CD4-positive, CD25-positive, alpha-beta regulatory T cell (primary cell): ENCODE measurements around the gene TPRA1. TPM values are rescaled to one million over a fixed set of nuclear protein-coding genes. Genes with fewer than 3 reads are reported as not detected.
"Not testable (repeated sequence)": the region's sequence is repeated elsewhere in the genome, so short reads cannot be mapped to it uniquely, and the experiment has no call there.

Source experiments
- ATAC-seq, 2 donors: fragments of 150-1000 bp; cut with Tn5 transposase; one replicate each; pipeline ENCODE4 v1.10.0; 2021; ENCODE audit warnings: low read depth in 2 of 2, moderate number of reproducible peaks in 2 of 2, moderate library complexity in 1 of 2
- DNase-seq, 3 donors: peaks; one replicate each; pipeline versions ENCODE4 v3.0.0 to v3.0.0-alpha.2; 2012 to 2022; ENCODE audit warnings: mixed read lengths in 1 of 3
- H3K27ac ChIP-seq: one replicate; pipeline ENCODE4 v1.7.0; 2013; ENCODE audit warnings: mild to moderate bottlenecking, low read length; ENCODE audit not compliant: insufficient read depth, poor library complexity, severe bottlenecking
- H3K27me3 ChIP-seq: one replicate; pipeline ENCODE4 v1.7.0; 2013; ENCODE audit warnings: low read length; ENCODE audit not compliant: control insufficient read depth, insufficient read depth
- H3K36me3 ChIP-seq: one replicate; pipeline ENCODE4 v1.7.0; 2013; ENCODE audit warnings: mild to moderate bottlenecking, low read length, moderate library complexity; ENCODE audit not compliant: control insufficient read depth, insufficient read depth
- H3K4me1 ChIP-seq: 2 replicates; pipeline ENCODE4 v1.7.0; 2013; ENCODE audit warnings: mild to moderate bottlenecking, low read length; ENCODE audit not compliant: insufficient read depth, control insufficient read depth, poor library complexity, severe bottlenecking
- H3K4me3 ChIP-seq: one replicate; pipeline ENCODE4 v1.7.0; 2013; ENCODE audit warnings: low read depth, mild to moderate bottlenecking, low read length, moderate library complexity
- H3K9me3 ChIP-seq, 2 experiments: 1 replicate in 1 of 2; 2 replicates in 1 of 2; pipeline ENCODE4 v1.7.0; 2013; ENCODE audit warnings: low read length in 2 of 2, mild to moderate bottlenecking in 1 of 2, moderate library complexity in 1 of 2; ENCODE audit not compliant: control insufficient read depth in 2 of 2
- H3K27ac Mint-ChIP-seq, 3 donors: one replicate each; pipeline ENCODE4 v1.8.0; 2020 to 2022; ENCODE audit warnings: mild to moderate bottlenecking in 3 of 3, mixed read lengths in 3 of 3, moderate library complexity in 2 of 3
- H3K27me3 Mint-ChIP-seq: one replicate; pipeline ENCODE4 v1.8.0; 2022; ENCODE audit warnings: mild to moderate bottlenecking, mixed read lengths
- H3K36me3 Mint-ChIP-seq: one replicate; pipeline ENCODE4 v1.8.0; 2020; ENCODE audit warnings: mixed read lengths
- H3K4me1 Mint-ChIP-seq, 4 donors: one replicate each; pipeline ENCODE4 v1.8.0; 2020 to 2022; ENCODE audit warnings: mixed read lengths in 4 of 4, mild to moderate bottlenecking in 1 of 4
- H3K4me3 Mint-ChIP-seq, 4 donors: one replicate each; pipeline ENCODE4 v1.8.0; 2020 to 2022; ENCODE audit warnings: mild to moderate bottlenecking in 4 of 4, mixed read lengths in 4 of 4, moderate library complexity in 3 of 4
- H3K9me3 Mint-ChIP-seq, 7 donors: one replicate each; pipeline ENCODE4 v1.8.0; 2020 to 2022; ENCODE audit warnings: mixed read lengths in 7 of 7, mild to moderate bottlenecking in 3 of 7, moderate library complexity in 2 of 7
- polyA plus RNA-seq, 4 donors: library from polyadenylated mRNA; unstranded; fragments of 300-500 nt; fragmentation: Illumina TruSeq; gene quantifications; one replicate each; pipeline ENCODE4 v1.2.3, GENCODE V29; 2021
- total RNA-seq: library from RNA; stranded (reverse); gene quantifications from one replicate; pipeline ENCODE4 v1.2.3, GENCODE V29; 2022

TPRA1 gene
- total and polyA plus RNA-seq, 5 donors from 2014 or later: 14.0 to 27.4 (median 24.0) TPM

DNA sequence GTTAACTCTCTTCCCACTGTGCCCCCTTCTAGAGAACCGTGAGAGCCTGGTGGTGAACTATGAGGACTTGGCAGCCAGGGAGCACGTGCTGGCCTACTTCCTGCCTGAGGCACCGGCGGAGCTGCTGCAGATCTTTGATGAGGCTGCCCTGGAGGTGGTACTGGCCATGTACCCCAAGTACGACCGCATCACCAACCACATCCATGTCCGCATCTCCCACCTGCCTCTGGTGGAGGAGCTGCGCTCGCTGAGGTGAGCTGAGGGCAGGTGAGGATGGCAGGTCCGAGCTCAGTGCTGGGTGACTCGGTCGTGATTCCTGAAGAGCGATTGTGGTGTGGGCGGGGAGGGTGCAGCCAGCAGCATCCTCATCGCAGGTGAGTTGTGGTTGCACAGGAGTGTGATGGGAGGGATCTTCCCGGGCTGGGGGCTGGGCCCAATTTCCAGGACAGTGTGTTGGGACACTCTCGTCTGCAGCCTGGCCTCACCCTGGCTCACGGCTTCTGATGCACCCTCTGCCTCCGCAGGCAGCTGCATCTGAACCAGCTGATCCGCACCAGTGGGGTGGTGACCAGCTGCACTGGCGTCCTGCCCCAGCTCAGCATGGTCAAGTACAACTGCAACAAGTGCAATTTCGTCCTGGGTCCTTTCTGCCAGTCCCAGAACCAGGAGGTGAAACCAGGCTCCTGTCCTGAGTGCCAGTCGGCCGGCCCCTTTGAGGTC lies 15.7 kb upstream of the TPRA1 start:
- Histone ChIP-seq H3K9me3 (no peaks in the 10 kb centered on the region), H3K27me3 (no peaks in the 10 kb centered on the region), H3K36me3 (peaks cover 18% of the 10 kb centered on the region), H3K4me1 (no peaks in the 10 kb centered on the region), H3K4me3 (no peak overlapping the region), H3K27ac (no peak overlapping the region)
- Mint-ChIP-seq H3K9me3 (no peaks in the 10 kb centered on the region), H3K36me3 (peaks cover 40% of the 10 kb centered on the region), H3K27me3 (no peaks in the 10 kb centered on the region), H3K27ac (no peak overlapping the region), H3K4me3 (no peak overlapping the region), H3K4me1 (peaks cover 0 to 13% (median 4%) of the 10 kb centered on the region in 4 donors)
- DNase-seq: no peak
- ATAC-seq: no peak

DNA sequence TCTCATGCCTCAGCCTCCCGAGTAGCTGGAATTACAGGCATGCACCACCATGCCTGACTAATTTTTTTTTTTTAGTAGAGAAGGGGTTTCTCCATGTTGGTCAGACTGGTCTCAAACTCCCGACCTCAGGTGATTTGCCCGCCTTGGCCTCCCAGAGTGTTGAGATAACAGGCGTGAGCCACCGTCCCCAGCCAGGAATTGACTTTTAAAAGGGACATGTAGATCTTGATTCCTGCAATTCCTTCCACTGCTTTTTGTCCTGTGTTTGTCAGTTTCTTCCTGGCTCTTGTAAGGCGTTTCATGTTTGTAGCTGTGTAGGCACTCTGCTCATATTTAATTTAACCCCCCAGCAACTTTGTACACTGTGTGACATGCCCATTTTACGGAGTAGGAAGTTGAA lies 15.0 kb upstream of the TPRA1 start:
- H3K4me1 ChIP-seq, H3K9me3 Mint-ChIP-seq, H3K27ac ChIP-seq, H3K27ac Mint-ChIP-seq, DNase-seq, H3K27me3 Mint-ChIP-seq, H3K4me3 Mint-ChIP-seq, H3K4me3 ChIP-seq, H3K27me3 ChIP-seq, H3K9me3 ChIP-seq, ATAC-seq: not testable (repeated sequence)
- H3K36me3 Mint-ChIP-seq: peaks cover 33% of the 10 kb centered on the region
- H3K36me3 ChIP-seq: peaks cover 18% of the 10 kb centered on the region
- peaks cover 0 to 16% (median 7%) of the 10 kb centered on the region in 4 donors for H3K4me1 Mint-ChIP-seq

DNA sequence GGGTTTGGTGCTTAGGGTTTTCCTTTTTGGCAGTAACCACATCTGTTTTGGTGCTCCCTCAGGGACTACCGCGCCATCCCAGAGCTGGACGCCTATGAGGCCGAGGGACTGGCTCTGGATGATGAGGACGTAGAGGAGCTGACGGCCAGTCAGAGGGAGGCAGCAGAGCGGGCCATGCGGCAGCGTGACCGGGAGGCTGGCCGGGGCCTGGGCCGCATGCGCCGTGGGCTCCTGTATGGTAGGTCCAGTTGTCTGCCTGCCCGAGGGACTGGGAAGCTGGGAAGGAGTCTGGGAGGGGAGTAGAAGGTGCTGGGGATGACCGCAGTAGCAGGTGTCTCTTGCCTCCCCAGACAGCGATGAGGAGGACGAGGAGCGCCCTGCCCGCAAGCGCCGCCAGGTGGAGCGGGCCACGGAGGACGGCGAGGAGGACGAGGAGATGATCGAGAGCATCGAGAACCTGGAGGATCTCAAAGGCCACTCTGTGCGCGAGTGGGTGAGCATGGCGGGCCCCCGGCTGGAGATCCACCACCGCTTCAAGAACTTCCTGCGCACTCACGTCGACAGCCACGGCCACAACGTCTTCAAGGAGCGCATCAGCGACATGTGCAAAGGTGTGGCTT lies 14.1 kb upstream of the TPRA1 start:
- Histone ChIP-seq H3K27me3 (no peaks in the 10 kb centered on the region), H3K36me3 (peaks cover 18% of the 10 kb centered on the region), H3K4me1 (no peaks in the 10 kb centered on the region), H3K4me3 (no peak overlapping the region), H3K9me3 (no peaks in the 10 kb centered on the region), H3K27ac (no peak overlapping the region)
- DNase-seq: no peak
- no peak for ATAC-seq
- Mint-ChIP-seq H3K27ac (no peak overlapping the region), H3K27me3 (no peaks in the 10 kb centered on the region), H3K4me3 (no peak overlapping the region), H3K36me3 (peaks cover 30% of the 10 kb centered on the region), H3K9me3 (no peaks in the 10 kb centered on the region), H3K4me1 (peaks cover under 1 to 16% (median 7%) of the 10 kb centered on the region in 4 donors)

DNA sequence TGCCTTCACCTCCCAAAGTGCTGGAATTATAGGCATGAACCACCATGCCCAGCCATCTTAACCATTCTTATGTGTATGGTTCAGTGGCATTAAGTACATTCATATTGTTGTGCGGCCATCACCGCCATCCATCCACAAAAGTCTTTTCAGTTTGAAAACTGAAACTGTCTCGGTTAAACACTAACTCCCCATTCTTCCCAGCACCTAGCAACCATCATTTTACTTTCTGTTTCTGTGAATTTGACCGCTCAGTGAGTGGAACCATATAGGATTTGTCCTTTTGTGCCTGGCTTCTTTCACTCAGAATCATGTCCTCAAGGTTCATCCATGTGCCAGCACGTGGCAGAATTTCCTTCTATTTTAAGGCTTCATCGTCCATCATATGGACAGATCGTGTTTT lies 13.5 kb upstream of the TPRA1 start:
- Mint-ChIP-seq H3K4me1 (peaks cover 5 to 19% (median 11%) of the 10 kb centered on the region in 4 donors), H3K36me3 (peaks cover 27% of the 10 kb centered on the region)

DNA sequence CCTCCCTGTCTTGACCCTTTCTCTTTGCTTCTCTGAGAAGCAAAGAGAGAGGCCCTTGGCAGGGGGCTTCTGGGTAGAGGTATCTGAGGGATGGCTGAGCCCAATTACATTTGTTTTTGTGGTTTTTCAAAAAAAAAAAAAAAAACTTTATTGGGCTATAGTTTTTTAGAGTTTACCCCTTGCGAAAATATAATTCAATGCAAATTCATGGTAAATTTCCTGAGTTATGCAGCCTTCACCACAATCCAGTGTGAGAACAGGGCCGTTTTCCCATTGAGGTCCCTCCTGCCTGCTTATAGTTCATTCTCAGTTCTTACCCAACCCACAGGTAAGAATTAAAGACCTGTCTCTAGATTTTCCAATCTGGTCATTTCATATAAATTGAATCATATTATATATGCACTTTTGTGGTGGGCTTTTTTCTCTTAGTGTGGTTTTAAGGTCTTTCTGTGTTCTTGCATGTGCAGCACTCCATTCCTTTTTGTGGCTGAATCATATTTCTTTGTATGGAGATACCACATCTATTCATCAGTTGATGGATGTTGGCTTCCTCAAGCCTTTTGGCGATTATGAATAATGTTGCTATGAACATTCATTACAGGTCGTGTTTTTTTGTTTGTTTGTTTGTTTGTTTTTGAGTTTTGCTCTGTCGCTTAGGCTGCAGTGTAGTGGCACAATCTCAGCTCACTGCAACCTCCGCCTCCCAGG lies 10.4 kb upstream of the TPRA1 start:
- H3K27ac ChIP-seq: no peak overlapping the region
- DNase-seq (no peak), ATAC-seq (no peak)
- no peak overlapping the region for H3K4me3 ChIP-seq
- H3K27me3 ChIP-seq: no peaks in the 10 kb centered on the region
- peaks cover 0 to 2% (median 0%) of the 10 kb centered on the region in 7 donors for H3K9me3 Mint-ChIP-seq
- H3K4me1 Mint-ChIP-seq: peaks cover 11 to 24% (median 21%) of the 10 kb centered on the region in 4 donors
- peak overlapping the region; percentile 17 to 65 (median 50) for H3K27ac Mint-ChIP-seq
- peaks cover 5% of the 10 kb centered on the region for H3K4me1 ChIP-seq
- H3K9me3 ChIP-seq: no peaks in the 10 kb centered on the region
- H3K36me3 ChIP-seq: peaks cover 5% of the 10 kb centered on the region
- H3K27me3 Mint-ChIP-seq: no peaks in the 10 kb centered on the region
- H3K36me3 Mint-ChIP-seq: peaks cover 4% of the 10 kb centered on the region
- H3K4me3 Mint-ChIP-seq: peak overlapping the region in 1 of 4 donors; percentile 52

More for the DNA sequence above, 13.5 kb upstream of the TPRA1 start:
- no peaks in the 10 kb centered on the region for H3K4me1 ChIP-seq
- Mint-ChIP-seq H3K27me3 (no peaks in the 10 kb centered on the region), H3K27ac (no peak overlapping the region), H3K9me3 (no peaks in the 10 kb centered on the region), H3K4me3 (peak overlapping the region in 1 of 4 donors; percentile 66)
- DNase-seq (no peak), ATAC-seq (no peak)
- no peak overlapping the region for H3K27ac ChIP-seq
- H3K27me3 ChIP-seq: no peaks in the 10 kb centered on the region
- peaks cover 15% of the 10 kb centered on the region for H3K36me3 ChIP-seq
- no peaks in the 10 kb centered on the region for H3K9me3 ChIP-seq
- H3K4me3 ChIP-seq: no peak overlapping the region

DNA sequence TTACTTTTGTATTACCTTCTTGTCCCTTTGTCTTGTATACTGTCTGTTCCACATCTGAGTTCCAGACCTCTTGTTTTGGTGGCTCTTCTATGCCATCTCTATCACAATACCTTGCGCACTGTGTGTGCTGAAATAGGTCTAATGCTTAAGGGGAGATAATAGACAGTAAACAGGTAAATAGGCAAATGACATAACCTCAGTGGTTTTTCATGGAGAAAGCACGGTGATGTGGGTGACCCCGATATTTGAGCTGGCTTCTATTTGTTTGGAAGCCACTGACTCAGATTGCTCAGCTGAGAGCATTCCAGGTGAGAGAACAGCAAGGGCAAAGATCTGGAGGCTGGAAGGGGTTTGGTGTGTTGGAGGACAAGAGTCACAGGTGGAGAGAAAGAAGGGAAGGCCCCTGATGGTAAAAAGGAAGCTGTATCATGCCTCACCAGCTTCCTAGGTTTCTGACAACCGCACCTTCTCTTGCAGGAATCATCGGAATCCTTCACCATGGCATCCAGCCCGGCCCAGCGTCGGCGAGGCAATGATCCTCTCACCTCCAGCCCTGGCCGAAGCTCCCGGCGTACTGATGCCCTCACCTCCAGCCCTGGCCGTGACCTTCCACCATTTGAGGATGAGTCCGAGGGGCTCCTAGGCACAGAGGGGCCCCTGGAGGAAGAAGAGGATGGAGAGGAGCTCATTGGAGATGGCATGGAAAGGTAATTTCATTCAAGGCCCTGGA lies 8.5 kb upstream of the TPRA1 start:
- DNase-seq (peak in 1 of 3 donors; percentile 15), ATAC-seq (no peak)
- Mint-ChIP-seq H3K9me3 (peaks cover 0 to 2% (median 0%) of the 10 kb centered on the region in 7 donors), H3K27me3 (no peaks in the 10 kb centered on the region), H3K27ac (peak overlapping the region; percentile 43 to 89 (median 77)), H3K36me3 (no peaks in the 10 kb centered on the region), H3K4me1 (peaks cover 11 to 24% (median 22%) of the 10 kb centered on the region in 4 donors), H3K4me3 (peak overlapping the region; percentile 83 to 96 (median 88))
- H3K4me1 ChIP-seq: peaks cover 5% of the 10 kb centered on the region
- H3K27me3 ChIP-seq: no peaks in the 10 kb centered on the region
- H3K36me3 ChIP-seq: peaks cover 2% of the 10 kb centered on the region
- peak overlapping the region; percentile 75 for H3K27ac ChIP-seq
- H3K4me3 ChIP-seq: peak overlapping the region; percentile 75
- no peaks in the 10 kb centered on the region for H3K9me3 ChIP-seq

DNA sequence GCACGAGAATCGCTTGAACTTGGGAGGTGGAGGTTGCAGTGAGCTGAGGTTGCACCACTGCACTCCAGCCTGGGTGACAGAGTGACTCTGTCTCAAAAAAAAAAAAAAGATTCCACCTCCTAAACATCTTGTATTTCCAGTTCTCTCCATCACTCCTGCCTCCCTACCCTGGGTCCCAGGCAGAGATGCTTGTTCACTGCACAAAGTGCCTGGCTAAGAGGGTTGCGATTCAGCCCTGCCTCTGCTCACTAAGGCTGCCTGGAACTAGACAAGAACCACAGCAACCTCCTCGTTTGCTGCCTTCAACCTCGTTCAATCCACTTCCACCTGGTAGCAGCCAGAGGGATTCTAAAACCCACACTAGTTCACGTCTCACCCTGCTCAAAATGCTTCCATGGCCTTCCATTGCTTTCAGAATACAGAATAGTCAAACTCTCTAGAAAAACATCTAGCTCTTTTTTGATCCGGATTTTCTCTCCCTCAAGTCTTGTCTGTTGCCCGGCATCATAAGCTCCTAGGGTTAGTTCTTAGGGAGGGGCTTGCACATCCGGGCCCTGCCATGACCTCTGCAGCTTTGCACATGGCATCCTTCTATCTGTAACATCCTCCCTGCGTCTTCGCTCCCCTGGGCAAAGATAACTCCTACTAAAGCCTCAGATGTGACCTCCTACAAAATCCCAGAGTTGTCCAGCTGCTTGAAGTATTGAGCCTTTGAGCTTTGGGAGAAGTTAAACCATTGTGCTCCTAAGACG lies 6.7 kb upstream of the TPRA1 start:
- peak overlapping the region in 2 of 3 donors; percentile 36 to 82 for H3K27ac Mint-ChIP-seq
- Histone ChIP-seq H3K4me1 (peaks cover 5% of the 10 kb centered on the region), H3K36me3 (peaks cover 2% of the 10 kb centered on the region), H3K27ac (no peak overlapping the region), H3K4me3 (no peak overlapping the region), H3K27me3 (no peaks in the 10 kb centered on the region), H3K9me3 (no peaks in the 10 kb centered on the region)
- H3K9me3 Mint-ChIP-seq: peaks cover 0 to 2% (median 0%) of the 10 kb centered on the region in 7 donors
- H3K36me3 Mint-ChIP-seq: no peaks in the 10 kb centered on the region
- DNase-seq (peak in 1 of 3 donors; percentile 9), ATAC-seq (no peak)
- H3K4me1 Mint-ChIP-seq: peaks cover 11 to 28% (median 20%) of the 10 kb centered on the region in 4 donors
- peak overlapping the region; percentile 83 to 96 (median 88) for H3K4me3 Mint-ChIP-seq
- H3K27me3 Mint-ChIP-seq: no peaks in the 10 kb centered on the region
